Effector memory CD8-positive, alpha-beta T cell (primary cell): Measurements from ENCODE around the gene MROH2A.

Experiments used
- ATAC-seq: fragments of 150-1000 bp; cut with Tn5 transposase; replicated peaks from 2 replicates; pipeline ENCODE4 v1.10.0; 2021; ENCODE audit warnings: mild to moderate bottlenecking, moderate library complexity
- DNase-seq, 3 experiments: peaks; one replicate each; pipeline ENCODE4 v3.0.0; 2021
- H3K27ac Mint-ChIP-seq, 2 donors: one replicate each; pipeline ENCODE4 v1.8.0; 2022; ENCODE audit warnings: mild to moderate bottlenecking in 2 of 2, mixed read lengths in 2 of 2, moderate library complexity in 2 of 2
- H3K27me3 Mint-ChIP-seq, 2 donors: one replicate each; pipeline ENCODE4 v1.8.0; 2022; ENCODE audit warnings: mixed read lengths in 2 of 2
- H3K36me3 Mint-ChIP-seq: one replicate; pipeline ENCODE4 v1.8.0; 2022; ENCODE audit warnings: mild to moderate bottlenecking, moderate library complexity, mixed read lengths; ENCODE audit not compliant: insufficient read depth
- H3K4me1 Mint-ChIP-seq, 2 donors: one replicate each; pipeline ENCODE4 v1.8.0; 2022; ENCODE audit warnings: low read depth in 2 of 2, mixed read lengths in 2 of 2
- H3K4me3 Mint-ChIP-seq, 2 donors: one replicate each; pipeline ENCODE4 v1.8.0; 2022; ENCODE audit warnings: mild to moderate bottlenecking in 2 of 2, mixed read lengths in 2 of 2, moderate library complexity in 2 of 2
- H3K9me3 Mint-ChIP-seq, 2 donors: one replicate each; pipeline ENCODE4 v1.8.0; 2022; ENCODE audit warnings: mixed read lengths in 2 of 2

Gene MROH2A

GRCh38 chr2:233772583-233772982, 5.5 kb upstream of the MROH2A start:
- no peak for ATAC-seq
- H3K4me3 Mint-ChIP-seq = no peak overlapping the region
- no peak overlapping the region for H3K27ac Mint-ChIP-seq
- no peaks in the 10 kb centered on the region for H3K4me1 Mint-ChIP-seq
- DNase-seq = no peak
- peaks cover 32 to 52% of the 10 kb centered on the region in 2 donors for H3K27me3 Mint-ChIP-seq
- H3K9me3 Mint-ChIP-seq = peaks cover 0 to 12% of the 10 kb centered on the region in 2 donors
- no peaks in the 10 kb centered on the region for H3K36me3 Mint-ChIP-seq

DNA sequence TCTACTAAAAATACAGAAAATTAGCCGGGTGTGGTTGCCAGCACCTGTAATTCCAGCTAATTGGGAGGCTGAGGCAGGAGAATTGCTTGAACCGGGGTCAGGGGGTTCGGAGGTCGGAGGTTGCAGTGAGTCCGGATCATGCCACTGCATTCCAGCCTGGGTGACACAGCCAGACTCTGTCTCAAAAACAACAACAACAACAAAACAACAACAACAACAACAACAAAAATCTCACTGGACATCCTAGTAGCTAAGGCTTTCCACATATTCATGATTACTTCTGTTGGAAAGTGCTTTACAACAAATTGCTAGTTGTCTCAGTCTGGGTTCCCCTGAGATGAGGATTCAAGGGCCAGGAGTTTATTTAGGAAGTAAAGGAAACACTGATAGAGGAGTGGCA, 4.3 kb upstream of the MROH2A start:
- no peak for DNase-seq
- peaks cover 38 to 58% of the 10 kb centered on the region in 2 donors for H3K27me3 Mint-ChIP-seq
- no peaks in the 10 kb centered on the region for H3K36me3 Mint-ChIP-seq
- peaks cover 0 to 12% of the 10 kb centered on the region in 2 donors for H3K9me3 Mint-ChIP-seq
- no peak overlapping the region for H3K27ac Mint-ChIP-seq
- no peak overlapping the region for H3K4me3 Mint-ChIP-seq
- no peaks in the 10 kb centered on the region for H3K4me1 Mint-ChIP-seq
- ATAC-seq = no peak

DNA sequence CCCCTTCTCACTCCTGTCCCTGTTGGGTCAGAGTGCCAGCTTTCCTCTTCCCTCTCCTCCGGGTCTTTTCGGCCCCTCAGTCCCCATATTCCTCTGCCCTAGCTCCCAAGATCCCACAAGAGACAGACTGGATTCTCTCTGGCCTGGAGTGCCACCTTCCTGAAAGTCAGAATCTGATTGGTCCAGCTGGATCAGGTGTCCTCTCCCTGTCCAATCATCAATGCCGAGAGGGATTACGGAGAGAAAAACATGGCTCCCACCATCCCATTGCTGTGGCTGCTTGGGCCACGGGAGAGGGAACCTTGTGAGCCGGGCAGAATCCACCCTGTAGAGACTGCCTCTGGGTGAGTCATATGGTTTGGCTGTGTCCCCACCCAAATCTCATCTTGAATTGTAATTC, 2.7 kb upstream of the MROH2A start:
- H3K4me3 Mint-ChIP-seq = no peak overlapping the region

DNA sequence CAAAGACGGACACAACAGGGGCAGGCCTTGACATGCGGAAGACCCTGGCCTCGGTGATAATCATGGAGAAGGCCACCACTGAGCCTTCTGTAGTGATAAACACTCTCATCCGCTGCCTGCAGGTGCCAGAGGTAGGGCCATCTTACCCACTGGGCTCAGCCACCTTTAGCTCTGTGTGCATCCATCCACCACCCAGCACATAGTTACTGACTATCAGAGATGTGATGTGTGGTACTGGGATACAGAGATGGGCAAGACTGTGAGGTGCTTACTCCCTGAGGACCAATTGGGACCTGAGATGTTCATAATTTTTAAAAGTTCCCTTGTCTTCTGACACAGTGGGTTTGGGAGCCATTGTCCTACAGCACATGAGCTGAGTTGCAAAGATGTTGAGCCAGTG, 1.6 kb downstream of the MROH2A start:
- no peak overlapping the region for H3K4me3 Mint-ChIP-seq
- peaks cover 0 to 12% of the 10 kb centered on the region in 2 donors for H3K9me3 Mint-ChIP-seq

More for the DNA sequence above, 2.7 kb upstream of the MROH2A start:
- no peak for ATAC-seq
- no peak for DNase-seq
- Mint-ChIP-seq H3K27ac (no peak overlapping the region), H3K36me3 (no peaks in the 10 kb centered on the region), H3K27me3 (peaks cover 46 to 65% of the 10 kb centered on the region in 2 donors), H3K4me1 (no peaks in the 10 kb centered on the region), H3K9me3 (peaks cover 0 to 12% of the 10 kb centered on the region in 2 donors)

DNA sequence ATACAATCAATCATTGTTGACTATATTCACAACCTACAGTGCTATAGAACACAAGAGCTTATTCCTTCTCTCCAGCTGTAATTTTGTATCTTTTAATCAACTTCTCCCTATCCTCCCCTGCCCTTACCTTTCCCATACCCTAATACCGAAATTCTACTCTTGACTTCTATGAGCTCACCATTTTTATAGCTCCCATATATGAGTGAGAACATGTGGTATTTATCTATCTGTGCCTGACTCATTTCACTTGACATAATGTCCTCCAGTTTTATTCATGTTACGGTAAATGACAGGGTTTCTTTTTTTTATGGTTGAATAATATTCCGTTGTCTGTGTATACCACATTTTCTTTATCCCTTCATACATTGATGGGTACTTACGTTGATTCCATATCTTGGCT, 2.6 kb downstream of the MROH2A start:
- Mint-ChIP-seq H3K27ac (no peak overlapping the region), H3K9me3 (peaks cover 0 to 6% of the 10 kb centered on the region in 2 donors), H3K4me3 (no peak overlapping the region), H3K27me3 (peaks cover 63 to 96% of the 10 kb centered on the region in 2 donors), H3K4me1 (no peaks in the 10 kb centered on the region), H3K36me3 (no peaks in the 10 kb centered on the region)
- DNase-seq = no peak
- ATAC-seq = no peak

More for the DNA sequence above, 1.6 kb downstream of the MROH2A start:
- Mint-ChIP-seq H3K27me3 (peaks cover 61 to 96% of the 10 kb centered on the region in 2 donors), H3K36me3 (no peaks in the 10 kb centered on the region), H3K27ac (no peak overlapping the region), H3K4me1 (no peaks in the 10 kb centered on the region)
- ATAC-seq (no peak), DNase-seq (no peak)

- no peak overlapping the region for H3K4me3 Mint-ChIP-seq
- no peaks in the 10 kb centered on the region for H3K9me3 Mint-ChIP-seq
- DNase-seq = no peak
- no peak overlapping the region for H3K27ac Mint-ChIP-seq
- peaks cover 30 to 72% of the 10 kb centered on the region in 2 donors for H3K27me3 Mint-ChIP-seq
- no peak for ATAC-seq
- no peaks in the 10 kb centered on the region for H3K4me1 Mint-ChIP-seq
- no peaks in the 10 kb centered on the region for H3K36me3 Mint-ChIP-seq
These were observed 11.4 kb downstream of the MROH2A start for GRCh38 chr2:233789554-233789953.

DNA sequence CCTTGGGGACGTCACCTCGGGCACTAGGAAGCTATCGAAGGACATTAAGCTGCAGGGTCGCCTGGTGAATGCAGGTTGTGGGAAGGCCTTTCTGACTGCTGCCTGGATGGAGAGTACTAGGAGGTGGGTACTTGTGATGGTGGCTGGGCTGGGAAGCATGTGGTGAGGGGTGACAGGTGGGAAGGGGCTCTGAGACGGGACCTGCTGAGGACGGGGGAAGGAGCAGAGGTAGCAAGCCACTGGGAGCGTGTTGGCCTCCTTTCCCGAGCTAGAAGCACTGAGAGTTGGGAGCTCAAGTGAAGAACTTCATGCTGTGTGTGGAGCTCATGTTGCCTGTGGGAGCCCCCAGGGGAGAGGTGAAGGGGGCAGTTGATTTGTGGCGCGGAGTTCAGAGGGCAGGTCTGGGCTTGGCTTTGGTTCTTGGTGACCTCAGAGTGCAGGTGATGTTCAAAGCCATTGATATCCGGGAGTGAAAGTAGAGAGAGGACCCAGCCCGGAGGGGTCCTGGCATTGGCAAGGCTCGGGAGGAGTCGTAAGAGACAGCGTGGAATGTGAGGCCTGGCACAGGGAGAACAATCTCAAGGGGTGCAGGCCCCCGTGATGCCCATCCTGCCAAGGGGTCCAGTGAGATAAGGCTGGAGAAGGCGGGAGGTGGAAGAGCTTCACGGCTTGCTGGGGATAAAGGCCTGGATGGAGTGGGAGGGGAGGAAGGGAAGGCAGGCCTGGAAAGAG, 13.2 kb downstream of the MROH2A start:
- ATAC-seq (no peak), DNase-seq (no peak)
- no peak overlapping the region for H3K27ac Mint-ChIP-seq
- H3K4me3 Mint-ChIP-seq = no peak overlapping the region
- no peaks in the 10 kb centered on the region for H3K4me1 Mint-ChIP-seq
- H3K27me3 Mint-ChIP-seq = peaks cover 17 to 58% of the 10 kb centered on the region in 2 donors
- H3K9me3 Mint-ChIP-seq = no peaks in the 10 kb centered on the region
- H3K36me3 Mint-ChIP-seq = no peaks in the 10 kb centered on the region

DNA sequence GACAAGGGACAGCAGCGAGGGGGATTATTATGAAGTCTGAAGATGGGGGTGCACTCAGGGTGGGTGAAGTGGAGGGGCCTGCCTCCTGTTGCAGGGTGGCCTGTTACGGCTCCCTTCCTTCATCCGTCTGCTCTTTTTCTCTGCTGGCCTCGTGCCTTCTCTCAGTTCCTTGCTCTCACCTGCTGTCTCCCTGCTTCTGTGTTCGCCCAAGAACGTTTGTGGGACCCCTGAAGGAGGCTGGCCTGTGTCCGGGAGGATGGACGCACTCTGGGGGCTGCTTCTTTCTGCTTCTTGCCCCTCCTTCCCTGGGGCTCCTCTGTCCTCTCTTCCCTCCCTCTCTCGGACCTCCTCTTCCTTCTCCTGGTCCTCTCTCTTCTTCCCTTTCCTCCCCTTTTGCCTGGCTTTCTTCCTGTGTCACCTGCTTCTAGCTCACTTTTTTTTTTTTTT, 13.8 kb downstream of the MROH2A start:
- Mint-ChIP-seq H3K27ac (peak overlapping the region in 1 of 2 donors; percentile 23), H3K36me3 (no peaks in the 10 kb centered on the region), H3K9me3 (no peaks in the 10 kb centered on the region), H3K4me3 (no peak overlapping the region), H3K4me1 (no peaks in the 10 kb centered on the region), H3K27me3 (peaks cover 15 to 54% of the 10 kb centered on the region in 2 donors)
- DNase-seq = no peak
- ATAC-seq = no peak

DNA sequence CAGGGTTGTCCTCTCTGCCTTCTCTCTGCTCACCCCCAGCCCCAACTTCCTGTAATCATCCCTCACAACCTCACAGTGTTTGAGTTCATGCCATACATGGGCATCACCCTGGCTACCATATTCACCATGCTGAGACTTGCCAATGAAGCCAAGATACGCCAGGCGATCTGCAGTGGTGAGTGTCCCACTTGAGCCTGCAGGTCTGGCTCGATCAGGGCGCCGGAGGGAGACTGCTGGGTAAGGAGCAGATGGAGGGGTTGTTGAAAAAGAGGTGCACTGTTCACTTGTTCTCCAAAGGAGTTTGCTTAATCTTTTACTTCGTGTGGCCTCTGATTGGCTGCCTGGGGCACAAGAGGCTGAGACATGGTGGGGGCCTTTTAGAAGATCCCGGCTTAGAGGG, 14.6 kb downstream of the MROH2A start:
- H3K4me3 Mint-ChIP-seq = no peak overlapping the region
- DNase-seq = no peak
- peaks cover 15 to 54% of the 10 kb centered on the region in 2 donors for H3K27me3 Mint-ChIP-seq
- no peak overlapping the region for H3K27ac Mint-ChIP-seq
- H3K9me3 Mint-ChIP-seq = no peaks in the 10 kb centered on the region
- no peak for ATAC-seq
- no peaks in the 10 kb centered on the region for H3K36me3 Mint-ChIP-seq
- H3K4me1 Mint-ChIP-seq = no peaks in the 10 kb centered on the region

GRCh38 chr2:233793465-233794127, 15.5 kb downstream of the MROH2A start:
- H3K4me1 Mint-ChIP-seq = no peaks in the 10 kb centered on the region
- H3K4me3 Mint-ChIP-seq = no peak overlapping the region
- peaks cover 20 to 61% of the 10 kb centered on the region in 2 donors for H3K27me3 Mint-ChIP-seq
- DNase-seq (no peak), ATAC-seq (no peak)
- no peaks in the 10 kb centered on the region for H3K9me3 Mint-ChIP-seq
- no peaks in the 10 kb centered on the region for H3K36me3 Mint-ChIP-seq
- H3K27ac Mint-ChIP-seq = no peak overlapping the region

DNA sequence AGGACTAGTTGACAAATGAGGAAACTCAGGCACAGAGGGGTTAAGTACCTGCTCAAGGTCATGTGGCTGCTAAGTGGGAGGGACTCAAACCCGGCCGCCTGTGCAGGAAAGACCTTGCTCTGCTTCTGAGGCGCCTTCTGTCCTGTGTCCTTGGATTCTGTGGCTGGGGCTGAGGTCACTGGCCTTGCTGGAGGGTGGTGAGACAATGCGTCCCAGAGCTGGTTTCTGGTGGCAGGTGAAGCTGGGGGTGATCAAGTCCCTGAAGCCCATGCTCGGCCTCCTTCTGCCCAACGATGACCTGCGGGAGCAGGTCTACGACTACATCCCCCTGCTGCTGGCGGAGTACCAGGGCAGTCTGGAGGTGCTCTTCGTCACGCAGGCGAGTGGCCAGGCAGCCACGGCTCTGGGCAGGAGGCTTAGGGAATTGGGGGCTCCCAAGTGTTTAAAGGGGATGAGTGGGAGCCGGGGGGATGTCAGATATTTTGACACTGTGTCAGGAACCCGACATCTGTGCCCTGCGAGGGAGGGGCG, 16.1 kb downstream of the MROH2A start:
- H3K27ac Mint-ChIP-seq = no peak overlapping the region
- H3K4me1 Mint-ChIP-seq = no peaks in the 10 kb centered on the region
- H3K36me3 Mint-ChIP-seq = no peaks in the 10 kb centered on the region
- no peaks in the 10 kb centered on the region for H3K9me3 Mint-ChIP-seq
- no peak for ATAC-seq
- no peak overlapping the region for H3K4me3 Mint-ChIP-seq
- H3K27me3 Mint-ChIP-seq = peaks cover 24 to 61% of the 10 kb centered on the region in 2 donors
- no peak for DNase-seq

DNA sequence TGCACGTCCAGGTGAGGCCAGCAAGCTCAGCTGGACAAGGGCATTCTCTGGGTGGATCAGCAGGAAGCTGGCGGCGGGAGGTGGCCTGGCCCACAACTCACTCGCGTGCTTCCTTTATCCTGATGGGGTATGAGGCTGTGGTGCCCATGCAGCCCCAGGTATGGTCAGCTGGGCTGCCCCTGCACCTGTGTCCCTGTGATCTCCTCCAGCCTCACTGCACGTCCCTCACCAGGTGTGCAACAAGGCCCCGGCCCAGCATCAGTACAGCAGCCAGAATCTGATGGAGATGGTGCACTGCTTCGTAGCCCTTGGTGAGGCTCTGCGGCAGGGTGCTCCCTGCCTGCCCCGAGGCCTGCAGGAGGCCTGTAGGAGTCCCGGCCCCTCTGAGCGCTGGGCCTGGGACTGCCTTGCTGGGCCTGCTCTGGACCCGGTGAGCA, 17.6 kb downstream of the MROH2A start:
- Mint-ChIP-seq H3K27me3 (peaks cover 27 to 51% of the 10 kb centered on the region in 2 donors), H3K36me3 (no peaks in the 10 kb centered on the region), H3K4me1 (no peaks in the 10 kb centered on the region), H3K9me3 (no peaks in the 10 kb centered on the region), H3K27ac (no peak overlapping the region), H3K4me3 (no peak overlapping the region)
- DNase-seq = no peak
- ATAC-seq = no peak

DNA sequence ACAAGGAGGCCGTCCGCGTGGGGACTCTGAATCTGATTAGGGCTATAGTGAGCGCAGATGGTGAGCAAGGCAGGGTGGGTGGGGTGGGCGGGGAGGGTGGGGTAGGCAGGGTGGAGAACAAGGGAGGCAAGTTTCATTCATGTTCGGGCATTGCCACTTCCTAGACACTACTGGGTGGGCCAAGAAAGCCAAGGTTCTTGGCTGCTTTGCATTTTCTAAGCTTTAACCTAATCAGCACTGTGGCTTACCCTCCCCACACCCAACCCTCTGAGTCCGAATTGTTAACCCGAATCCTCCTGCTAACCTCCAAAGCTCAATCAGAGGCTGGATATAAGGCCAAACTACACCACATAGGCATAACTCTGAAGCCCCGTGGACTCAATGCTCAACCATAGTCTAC, 18.1 kb downstream of the MROH2A start:
- Mint-ChIP-seq H3K4me1 (peaks cover 0 to 3% of the 10 kb centered on the region in 2 donors), H3K36me3 (no peaks in the 10 kb centered on the region), H3K4me3 (no peak overlapping the region), H3K27ac (no peak overlapping the region), H3K27me3 (peaks cover 22 to 46% of the 10 kb centered on the region in 2 donors), H3K9me3 (no peaks in the 10 kb centered on the region)
- no peak for ATAC-seq
- no peak for DNase-seq
